HEK293 (cell line): ENCODE results near the gene RNF111.

ENCODE experiments used
- BCL11A ChIP-seq: fragments of 450-650 bp; formaldehyde crosslinking; IDR thresholded peaks from 2 replicates; pipeline ENCODE4 v1.5.1; 2016; ENCODE audit warnings: low read depth, missing biosample characterization, missing genetic modification characterization
- YY1 ChIP-seq: fragments of 450-650 bp; formaldehyde crosslinking; IDR thresholded peaks from 2 replicates; pipeline ENCODE4 v1.5.1; 2018; ENCODE audit warnings: missing biosample characterization, missing genetic modification characterization
- ZNF10 ChIP-seq: fragments of 450-650 bp; formaldehyde crosslinking; IDR thresholded peaks from 2 replicates; pipeline ENCODE4 v1.5.1; 2017; ENCODE audit warnings: missing biosample characterization, missing genetic modification characterization
- ZNF2 ChIP-seq: fragments of 450-650 bp; formaldehyde crosslinking; IDR thresholded peaks from 2 replicates; pipeline ENCODE4 v1.5.1; 2016; ENCODE audit warnings: missing biosample characterization, missing genetic modification characterization
- ZNF624 ChIP-seq: fragments of 450-650 bp; formaldehyde crosslinking; IDR thresholded peaks from 2 replicates; pipeline ENCODE4 v1.5.1; 2017; ENCODE audit warnings: missing biosample characterization, missing genetic modification characterization
- TF ChIP-seq, protein P1 (sequence below): fragments of 450-650 bp; formaldehyde crosslinking; IDR thresholded peaks from 2 replicates; pipeline ENCODE4 v1.5.1; 2016; ENCODE audit warnings: missing biosample characterization, missing genetic modification characterization, low read depth
- TF ChIP-seq, protein P2 (sequence below): fragments of 450-650 bp; formaldehyde crosslinking; IDR thresholded peaks from 2 replicates; pipeline ENCODE4 v1.5.1; 2016; ENCODE audit warnings: missing biosample characterization, missing genetic modification characterization
- TF ChIP-seq, protein P3 (sequence below): fragments of 450-650 bp; formaldehyde crosslinking; IDR thresholded peaks from 2 replicates; pipeline ENCODE4 v1.5.1; 2016; ENCODE audit warnings: missing biosample characterization, missing genetic modification characterization

DNA sequence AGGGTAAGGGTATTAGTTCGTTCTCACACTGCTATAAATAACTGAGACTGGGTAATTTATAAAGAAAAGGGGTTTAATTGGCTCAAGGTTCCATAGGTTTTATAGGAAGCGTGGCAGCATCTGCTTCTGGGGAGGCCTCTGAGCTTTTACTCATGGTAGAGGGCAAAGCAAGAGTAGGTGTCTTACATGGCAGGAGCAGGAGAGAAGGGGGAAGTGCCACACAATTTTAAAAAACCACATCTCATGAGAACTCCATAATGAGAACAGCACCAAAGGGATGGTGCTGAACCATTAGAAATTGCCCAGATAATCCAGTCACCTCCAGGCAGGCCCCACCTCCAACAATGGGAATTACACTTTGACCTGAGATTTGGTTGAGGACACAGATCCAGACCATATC lies 12.2 kb downstream of the RNF111 start:
- TF ChIP-seq, protein P1, sequence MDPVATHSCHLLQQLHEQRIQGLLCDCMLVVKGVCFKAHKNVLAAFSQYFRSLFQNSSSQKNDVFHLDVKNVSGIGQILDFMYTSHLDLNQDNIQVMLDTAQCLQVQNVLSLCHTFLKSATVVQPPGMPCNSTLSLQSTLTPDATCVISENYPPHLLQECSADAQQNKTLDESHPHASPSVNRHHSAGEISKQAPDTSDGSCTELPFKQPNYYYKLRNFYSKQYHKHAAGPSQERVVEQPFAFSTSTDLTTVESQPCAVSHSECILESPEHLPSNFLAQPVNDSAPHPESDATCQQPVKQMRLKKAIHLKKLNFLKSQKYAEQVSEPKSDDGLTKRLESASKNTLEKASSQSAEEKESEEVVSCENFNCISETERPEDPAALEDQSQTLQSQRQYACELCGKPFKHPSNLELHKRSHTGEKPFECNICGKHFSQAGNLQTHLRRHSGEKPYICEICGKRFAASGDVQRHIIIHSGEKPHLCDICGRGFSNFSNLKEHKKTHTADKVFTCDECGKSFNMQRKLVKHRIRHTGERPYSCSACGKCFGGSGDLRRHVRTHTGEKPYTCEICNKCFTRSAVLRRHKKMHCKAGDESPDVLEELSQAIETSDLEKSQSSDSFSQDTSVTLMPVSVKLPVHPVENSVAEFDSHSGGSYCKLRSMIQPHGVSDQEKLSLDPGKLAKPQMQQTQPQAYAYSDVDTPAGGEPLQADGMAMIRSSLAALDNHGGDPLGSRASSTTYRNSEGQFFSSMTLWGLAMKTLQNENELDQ (tag by site-specific recombination), result no peak
- TF ChIP-seq, protein P2, sequence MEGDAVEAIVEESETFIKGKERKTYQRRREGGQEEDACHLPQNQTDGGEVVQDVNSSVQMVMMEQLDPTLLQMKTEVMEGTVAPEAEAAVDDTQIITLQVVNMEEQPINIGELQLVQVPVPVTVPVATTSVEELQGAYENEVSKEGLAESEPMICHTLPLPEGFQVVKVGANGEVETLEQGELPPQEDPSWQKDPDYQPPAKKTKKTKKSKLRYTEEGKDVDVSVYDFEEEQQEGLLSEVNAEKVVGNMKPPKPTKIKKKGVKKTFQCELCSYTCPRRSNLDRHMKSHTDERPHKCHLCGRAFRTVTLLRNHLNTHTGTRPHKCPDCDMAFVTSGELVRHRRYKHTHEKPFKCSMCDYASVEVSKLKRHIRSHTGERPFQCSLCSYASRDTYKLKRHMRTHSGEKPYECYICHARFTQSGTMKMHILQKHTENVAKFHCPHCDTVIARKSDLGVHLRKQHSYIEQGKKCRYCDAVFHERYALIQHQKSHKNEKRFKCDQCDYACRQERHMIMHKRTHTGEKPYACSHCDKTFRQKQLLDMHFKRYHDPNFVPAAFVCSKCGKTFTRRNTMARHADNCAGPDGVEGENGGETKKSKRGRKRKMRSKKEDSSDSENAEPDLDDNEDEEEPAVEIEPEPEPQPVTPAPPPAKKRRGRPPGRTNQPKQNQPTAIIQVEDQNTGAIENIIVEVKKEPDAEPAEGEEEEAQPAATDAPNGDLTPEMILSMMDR, result no peak
- no peak for TF ChIP-seq YY1 (tag by site-specific recombination)
- no peak for TF ChIP-seq ZNF10 (tag by site-specific recombination)
- no peak for TF ChIP-seq ZNF624 (tag by site-specific recombination)
- no peak for TF ChIP-seq ZNF2
- no peak for TF ChIP-seq BCL11A (tag by site-specific recombination)
- TF ChIP-seq, protein P3, sequence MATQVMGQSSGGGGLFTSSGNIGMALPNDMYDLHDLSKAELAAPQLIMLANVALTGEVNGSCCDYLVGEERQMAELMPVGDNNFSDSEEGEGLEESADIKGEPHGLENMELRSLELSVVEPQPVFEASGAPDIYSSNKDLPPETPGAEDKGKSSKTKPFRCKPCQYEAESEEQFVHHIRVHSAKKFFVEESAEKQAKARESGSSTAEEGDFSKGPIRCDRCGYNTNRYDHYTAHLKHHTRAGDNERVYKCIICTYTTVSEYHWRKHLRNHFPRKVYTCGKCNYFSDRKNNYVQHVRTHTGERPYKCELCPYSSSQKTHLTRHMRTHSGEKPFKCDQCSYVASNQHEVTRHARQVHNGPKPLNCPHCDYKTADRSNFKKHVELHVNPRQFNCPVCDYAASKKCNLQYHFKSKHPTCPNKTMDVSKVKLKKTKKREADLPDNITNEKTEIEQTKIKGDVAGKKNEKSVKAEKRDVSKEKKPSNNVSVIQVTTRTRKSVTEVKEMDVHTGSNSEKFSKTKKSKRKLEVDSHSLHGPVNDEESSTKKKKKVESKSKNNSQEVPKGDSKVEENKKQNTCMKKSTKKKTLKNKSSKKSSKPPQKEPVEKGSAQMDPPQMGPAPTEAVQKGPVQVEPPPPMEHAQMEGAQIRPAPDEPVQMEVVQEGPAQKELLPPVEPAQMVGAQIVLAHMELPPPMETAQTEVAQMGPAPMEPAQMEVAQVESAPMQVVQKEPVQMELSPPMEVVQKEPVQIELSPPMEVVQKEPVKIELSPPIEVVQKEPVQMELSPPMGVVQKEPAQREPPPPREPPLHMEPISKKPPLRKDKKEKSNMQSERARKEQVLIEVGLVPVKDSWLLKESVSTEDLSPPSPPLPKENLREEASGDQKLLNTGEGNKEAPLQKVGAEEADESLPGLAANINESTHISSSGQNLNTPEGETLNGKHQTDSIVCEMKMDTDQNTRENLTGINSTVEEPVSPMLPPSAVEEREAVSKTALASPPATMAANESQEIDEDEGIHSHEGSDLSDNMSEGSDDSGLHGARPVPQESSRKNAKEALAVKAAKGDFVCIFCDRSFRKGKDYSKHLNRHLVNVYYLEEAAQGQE, result no peak
